GM23248 (cell line): Measurements from ENCODE around the gene MIB1.

ENCODE experiments used
- EZH2 ChIP-seq: fragments of 200-600 bp; sonication (generic); IDR thresholded peaks from 2 replicates; pipeline ENCODE4 v1.6.1; 2018; ENCODE audit warnings: antibody characterized with exemption, mild to moderate bottlenecking; ENCODE audit not compliant: insufficient read depth, poor library complexity, severe bottlenecking
- EZH2phosphoT487 ChIP-seq: fragments of 200-600 bp; sonication (generic); IDR thresholded peaks from 2 replicates; pipeline ENCODE4 v1.6.1; 2018; ENCODE audit warnings: antibody characterized with exemption, moderate library complexity, mild to moderate bottlenecking, low read depth; ENCODE audit not compliant: insufficient read depth

DNA sequence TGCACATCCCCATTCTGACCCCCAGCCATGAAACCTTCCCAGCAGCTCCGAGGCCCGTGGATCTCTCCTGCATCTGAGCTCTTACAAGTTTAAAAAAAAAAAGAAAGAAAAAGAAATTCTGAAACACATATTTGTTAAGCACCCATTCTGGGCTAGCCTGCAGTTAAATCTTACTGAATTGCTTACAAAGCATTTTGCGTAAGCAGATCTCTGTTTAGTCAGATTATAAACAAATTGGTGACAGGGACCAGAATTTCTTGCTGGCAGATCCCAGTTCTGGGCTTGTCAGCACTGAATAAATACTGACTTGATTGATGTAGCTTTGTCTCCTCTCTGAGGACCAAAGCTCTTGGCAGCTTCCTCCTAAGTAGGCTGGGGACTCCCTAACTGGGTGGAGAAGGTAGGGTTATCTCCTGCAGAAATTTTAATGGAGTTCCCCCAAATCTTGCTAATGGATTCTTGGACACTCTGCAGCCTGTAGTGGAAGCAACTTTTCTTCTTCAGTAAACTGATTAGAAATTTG is 160.9 kb downstream of the MIB1 start:
- TF ChIP-seq EZH2phosphoT487, result no peak
- TF ChIP-seq EZH2, result no peak
